Heart right ventricle (tissue), 16 donors: Measurements from ENCODE around the gene NLRC5. TPM values are rescaled to one million over a fixed set of nuclear protein-coding genes. Genes with fewer than 3 reads are reported as not detected.
"Not testable (repeated sequence)": the region's sequence is repeated elsewhere in the genome, so short reads cannot be mapped to it uniquely, and the experiment has no call there.

ENCODE experiments used
- ATAC-seq, 8 donors: fragments of 200-7000 bp; cut with Tn5 transposase; one replicate each; pipeline ENCODE4 v1.9.1; 2020; ENCODE audit warnings: mild to moderate bottlenecking in 8 of 8, moderate library complexity in 8 of 8, moderate number of reproducible peaks in 1 of 8
- DNase-seq, 2 donors: peaks; one replicate each; pipeline ENCODE4 v3.0.0-alpha.2; 2020
- H3K27ac ChIP-seq, 10 donors: fragments of 200-600 bp; sonication (generic) in 2 of 10; one replicate each; pipeline versions ENCODE4 v1.5.0 to v1.8.0; 2020 to 2022; ENCODE audit warnings: mild to moderate bottlenecking in 3 of 10
- H3K27me3 ChIP-seq, 7 donors: fragments of 200-600 bp; one replicate each; pipeline ENCODE4 v1.8.0; 2021 to 2022; ENCODE audit warnings: mild to moderate bottlenecking in 2 of 7
- H3K36me3 ChIP-seq, 9 donors: fragments of 200-600 bp; sonication (generic) in 1 of 9; one replicate each; pipeline versions ENCODE4 v1.5.0 to v1.8.0; 2020 to 2022; ENCODE audit warnings: mild to moderate bottlenecking in 2 of 9
- H3K4me1 ChIP-seq, 9 donors: fragments of 200-600 bp; sonication (generic) in 1 of 9; one replicate each; pipeline versions ENCODE4 v1.5.0 to v1.8.0; 2020 to 2022; ENCODE audit warnings: mild to moderate bottlenecking in 4 of 9
- H3K4me3 ChIP-seq, 10 donors: fragments of 200-600 bp; sonication (generic) in 2 of 10; one replicate each; pipeline versions ENCODE4 v1.5.0 to v1.8.0; 2020 to 2022; ENCODE audit warnings: mild to moderate bottlenecking in 7 of 10, moderate library complexity in 2 of 10
- H3K9me3 ChIP-seq, 11 donors: fragments of 200-600 bp in 10 of 11; sonication (generic) in 2 of 11; one replicate each; pipeline versions ENCODE4 v1.5.0 to v1.8.0; 2013 to 2022; ENCODE audit warnings: mild to moderate bottlenecking in 2 of 11, control low read depth in 1 of 11, moderate library complexity in 1 of 11
- CTCF ChIP-seq, 9 donors: fragments of 200-600 bp; sonication (generic) in 2 of 9; IDR thresholded peaks; one replicate each; pipeline versions ENCODE4 v1.5.0 to v1.8.0; 2021 to 2022; ENCODE audit warnings: antibody characterized with exemption in 9 of 9, mild to moderate bottlenecking in 5 of 9, moderate library complexity in 1 of 9
- WGBS, 2 donors: extraction: QIAGEN DNeasy Blood & Tissue Kit; methylation state at CpG; one replicate each; pipeline ENCODE4 v1.1.7; 2013; ENCODE audit warnings: inconsistent platforms in 1 of 2; 5-methylcytosine and 5-hydroxymethylcytosine counted together
- intact Hi-C, 10 donors: fragments of 100-400 bp; cut with DNase I; formaldehyde crosslinking; loops; one replicate each; pipeline versions ENCODE4 v1.11.1 to v1.14.2; 2022
- polyA plus RNA-seq, 2 donors: library from polyadenylated mRNA; stranded (reverse); fragments of 200-250 nt; gene quantifications; one replicate each; pipeline ENCODE4 v1.2.3, GENCODE V29; 2013
- total RNA-seq, 10 donors: library from RNA; stranded (reverse); fragmentation: NEBNext Ultra II Directional in 3 of 10; extraction: Animal tissue kit (Norgen Biotek cat#: 25700) in 3 of 10; gene quantifications; one replicate each; pipeline versions ENCODE4 v1.2.1 to v1.2.4, GENCODE V29; 2021 to 2023
- donor health status: Arrhythmogenic right ventricular cardiomyopathy.
- donor health status: ischemic (EF 13 %, LVEDD 7.1; RV severe dilation, severe dysfunction).
- donor health status: healthy with polysubstance abuse.
- donor health status: DM: no; HTN: yes; CAD: no.
- donor health status: DM: no; HTN: no; CAD: no.
- donor health status: ischemic (EF 25% LVEDD 6.9; RV normal size, moderate dysfunction).
- donor health status: ischemic (EF 25% LVEDD 5.7; RV mildly dilated, moderate dysfunction).
- donor health status: healthy.
- donor health status: DM: yes; HTN: yes; CAD: no.
- donor health status: Ischemic cardiomyopathy.
- donor health status: ischemic (EF 35%, LVEDD 5.7; RV mildly dilated, moderate dysfunction).
- donor health status: nonischemic (EF 11% LVEDD 7.7; RV severe dilation, severe dysfunction).
- donor health status: DM: yes; HTN: yes; CAD: no.
- donor health status: PGD.
- donor health status: ischemic (EF 29% LVEDD 5.4; RV normal size, mild dysfunction).
- donor health status: nonischemic (EF 23%, LVEDD 6.1; RV moderate dilation, normal function).

NLRC5 gene
- total and polyA plus RNA-seq, 12 donors, result 6.2 to 49.6 (median 13.5) TPM

GRCh38 chr16:56984639-56985038 is 4.7 kb upstream of the NLRC5 start:
- DNase-seq (no peak), ATAC-seq (no peak)
- intact Hi-C loops, result no loop called here
- Histone ChIP-seq H3K4me3 (no peak overlapping the region), H3K27me3 (no peaks in the 10 kb centered on the region), H3K9me3 (no peaks in the 10 kb centered on the region), H3K36me3 (peaks cover 0 to 9% (median 0%) of the 10 kb centered on the region in 9 donors), H3K4me1 (peaks cover 9 to 66% (median 44%) of the 10 kb centered on the region in 9 donors), H3K27ac (peak overlapping the region in 3 of 10 donors; percentile 54 to 66 (median 65))
- TF ChIP-seq CTCF (IDR thresholded peaks at IDR 0.05), result no peak
- WGBS, 2 donors, result 91% methylated on average over 6 of the region's 6 CpGs

GRCh38 chr16:56985288-56985961 is 3.9 kb upstream of the NLRC5 start:
- Histone ChIP-seq H3K4me3 (no peak overlapping the region), H3K27me3 (no peaks in the 10 kb centered on the region), H3K36me3 (peaks cover 0 to 9% (median 0%) of the 10 kb centered on the region in 9 donors), H3K27ac (peak overlapping the region in 9 of 10 donors; percentile 54 to 75 (median 65)), H3K4me1 (peaks cover 9 to 66% (median 52%) of the 10 kb centered on the region in 9 donors), H3K9me3 (no peaks in the 10 kb centered on the region)
- peak in 5 of 8 donors; percentile 37 to 67 (median 54) for ATAC-seq
- peak; percentile 56 to 65 for DNase-seq
- TF ChIP-seq CTCF (IDR thresholded peaks at IDR 0.05), result no peak
- intact Hi-C loops, result no loop called here
- 53 to 55% methylated on average over 7 of the region's 7 CpGs for WGBS, 2 donors

- no peak for TF ChIP-seq CTCF (IDR thresholded peaks at IDR 0.05)
- 52 to 59% methylated on average over 2 of the region's 2 CpGs for WGBS, 2 donors
- no peaks in the 10 kb centered on the region for H3K27me3 ChIP-seq
- H3K36me3 ChIP-seq, result peaks cover 0 to 13% (median 0%) of the 10 kb centered on the region in 9 donors
- no peak for DNase-seq
- no peak overlapping the region for H3K4me3 ChIP-seq
- intact Hi-C loops, result no loop called here
- H3K9me3 ChIP-seq, result no peaks in the 10 kb centered on the region
- H3K4me1 ChIP-seq, result peaks cover 11 to 71% (median 56%) of the 10 kb centered on the region in 9 donors
- no peak for ATAC-seq
- H3K27ac ChIP-seq, result peak overlapping the region in 9 of 10 donors; percentile 54 to 75 (median 65)
Observed at GRCh38 chr16:56985962-56986360, 3.4 kb upstream of the NLRC5 start.

GRCh38 chr16:56986361-56986760 is 3.0 kb upstream of the NLRC5 start:
- intact Hi-C loops, result no loop called here
- Histone ChIP-seq H3K27ac (peak overlapping the region in 9 of 10 donors; percentile 54 to 75 (median 65)), H3K4me1 (peaks cover 13 to 75% (median 59%) of the 10 kb centered on the region in 9 donors), H3K36me3 (peaks cover 0 to 17% (median 0%) of the 10 kb centered on the region in 9 donors), H3K4me3 (no peak overlapping the region), H3K27me3 (no peaks in the 10 kb centered on the region), H3K9me3 (no peaks in the 10 kb centered on the region)
- ATAC-seq, result no peak
- DNase-seq, result no peak
- WGBS, 2 donors, result 69 to 75% methylated on average over 1 of the region's 1 CpG
- no peak for TF ChIP-seq CTCF (IDR thresholded peaks at IDR 0.05)

- Histone ChIP-seq H3K4me1 (peaks cover 13 to 78% (median 65%) of the 10 kb centered on the region in 9 donors), H3K27ac (peak overlapping the region in 5 of 10 donors; percentile 23 to 75 (median 65)), H3K36me3 (peaks cover 0 to 14% (median 0%) of the 10 kb centered on the region in 9 donors), H3K4me3 (peak overlapping the region in 1 of 10 donors; percentile 73)
- DNase-seq, intact Hi-C loops, H3K9me3 ChIP-seq, H3K27me3 ChIP-seq, ATAC-seq: not testable (repeated sequence)
- WGBS, 2 donors, result 95 to 96% methylated on average over 4 of the region's 4 CpGs
Observed at GRCh38 chr16:56986908-56987307, 2.4 kb upstream of the NLRC5 start.
